DND-41 (cell line): ENCODE measurements around the gene ZNF30.

Experiments used
- EZH2 ChIP-seq: IDR thresholded peaks from 3 replicates; pipeline ENCODE4 v1.6.1; 2012; ENCODE audit warnings: borderline replicate concordance, low read depth, mild to moderate bottlenecking, moderate library complexity, low read length, inconsistent platforms; ENCODE audit not compliant: severe bottlenecking
- TF ChIP-seq, protein P1 (sequence below): IDR thresholded peaks from 2 replicates; pipeline ENCODE4 v1.5.1; 2012; ENCODE audit warnings: borderline replicate concordance, low read length, moderate library complexity, mild to moderate bottlenecking; ENCODE audit not compliant: poor library complexity, severe bottlenecking; ENCODE audit errors: extremely low read depth

DNA sequence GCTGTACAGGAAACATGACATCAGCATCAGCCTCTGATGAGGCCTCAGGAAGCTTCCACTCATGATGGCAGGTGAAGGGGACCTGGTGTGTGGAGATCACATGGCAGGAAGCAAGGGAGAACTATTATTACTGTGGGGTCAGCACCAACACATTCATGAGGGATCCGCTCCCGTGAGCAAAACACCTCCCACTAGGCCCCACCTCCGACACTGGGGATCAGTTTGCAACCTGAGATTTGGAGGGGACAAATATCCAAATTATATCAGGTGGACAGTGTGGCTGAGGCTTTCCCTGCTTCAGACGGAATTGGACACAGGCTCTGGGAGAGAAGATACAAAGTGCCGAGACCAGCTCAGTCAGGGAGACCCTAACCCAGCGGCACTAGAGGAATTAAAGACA is 43.0 kb downstream of the ZNF30 start:
- TF ChIP-seq, protein P1, sequence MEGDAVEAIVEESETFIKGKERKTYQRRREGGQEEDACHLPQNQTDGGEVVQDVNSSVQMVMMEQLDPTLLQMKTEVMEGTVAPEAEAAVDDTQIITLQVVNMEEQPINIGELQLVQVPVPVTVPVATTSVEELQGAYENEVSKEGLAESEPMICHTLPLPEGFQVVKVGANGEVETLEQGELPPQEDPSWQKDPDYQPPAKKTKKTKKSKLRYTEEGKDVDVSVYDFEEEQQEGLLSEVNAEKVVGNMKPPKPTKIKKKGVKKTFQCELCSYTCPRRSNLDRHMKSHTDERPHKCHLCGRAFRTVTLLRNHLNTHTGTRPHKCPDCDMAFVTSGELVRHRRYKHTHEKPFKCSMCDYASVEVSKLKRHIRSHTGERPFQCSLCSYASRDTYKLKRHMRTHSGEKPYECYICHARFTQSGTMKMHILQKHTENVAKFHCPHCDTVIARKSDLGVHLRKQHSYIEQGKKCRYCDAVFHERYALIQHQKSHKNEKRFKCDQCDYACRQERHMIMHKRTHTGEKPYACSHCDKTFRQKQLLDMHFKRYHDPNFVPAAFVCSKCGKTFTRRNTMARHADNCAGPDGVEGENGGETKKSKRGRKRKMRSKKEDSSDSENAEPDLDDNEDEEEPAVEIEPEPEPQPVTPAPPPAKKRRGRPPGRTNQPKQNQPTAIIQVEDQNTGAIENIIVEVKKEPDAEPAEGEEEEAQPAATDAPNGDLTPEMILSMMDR, result no peak
- TF ChIP-seq EZH2, result no peak
